ENCODE data around the gene AUNIP. TPM values are rescaled to one million over a fixed set of nuclear protein-coding genes. Genes with fewer than 3 reads are reported as not detected.

AUNIP gene
- total RNA-seq, 1 experiment from 2014 or later = 22.2 TPM

GRCh38 chr1:25858494-25858893, 763 bp downstream of the AUNIP start:
- TF ChIP-seq, protein P1, sequence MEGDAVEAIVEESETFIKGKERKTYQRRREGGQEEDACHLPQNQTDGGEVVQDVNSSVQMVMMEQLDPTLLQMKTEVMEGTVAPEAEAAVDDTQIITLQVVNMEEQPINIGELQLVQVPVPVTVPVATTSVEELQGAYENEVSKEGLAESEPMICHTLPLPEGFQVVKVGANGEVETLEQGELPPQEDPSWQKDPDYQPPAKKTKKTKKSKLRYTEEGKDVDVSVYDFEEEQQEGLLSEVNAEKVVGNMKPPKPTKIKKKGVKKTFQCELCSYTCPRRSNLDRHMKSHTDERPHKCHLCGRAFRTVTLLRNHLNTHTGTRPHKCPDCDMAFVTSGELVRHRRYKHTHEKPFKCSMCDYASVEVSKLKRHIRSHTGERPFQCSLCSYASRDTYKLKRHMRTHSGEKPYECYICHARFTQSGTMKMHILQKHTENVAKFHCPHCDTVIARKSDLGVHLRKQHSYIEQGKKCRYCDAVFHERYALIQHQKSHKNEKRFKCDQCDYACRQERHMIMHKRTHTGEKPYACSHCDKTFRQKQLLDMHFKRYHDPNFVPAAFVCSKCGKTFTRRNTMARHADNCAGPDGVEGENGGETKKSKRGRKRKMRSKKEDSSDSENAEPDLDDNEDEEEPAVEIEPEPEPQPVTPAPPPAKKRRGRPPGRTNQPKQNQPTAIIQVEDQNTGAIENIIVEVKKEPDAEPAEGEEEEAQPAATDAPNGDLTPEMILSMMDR (conservative IDR thresholded peaks at IDR 0.05) = no peak
- peak overlapping the region; percentile 51 for H3K56ac ChIP-seq (ENCODE audit: insufficient read length, low read depth, low read length)
- peaks cover 9% of the 10 kb centered on the region; the same call in 1 of the 2 replicates for H3K79me2 ChIP-seq (ENCODE audit: insufficient read depth, low read length)
- H2AFZ ChIP-seq (ENCODE audit: low read length) = no peak overlapping the region
- no peak overlapping the region for H2BK120ac ChIP-seq (ENCODE audit: low read depth, low read length, poor library complexity, severe bottlenecking)
- H3K79me1 ChIP-seq (ENCODE audit: insufficient read depth, low read depth, low read length, poor library complexity, severe bottlenecking) = no peaks in the 10 kb centered on the region
- H4K5ac ChIP-seq (ENCODE audit: insufficient read length, low read depth, low read length) = peak overlapping the region; percentile 89
- WGBS (ENCODE audit: extremely low coverage, insufficient read length, low lambda C conversion rate) = no CpG with 5 or more reads among the region's 7 CpGs
- H3K4me3 Mint-ChIP-seq = peak overlapping the region; percentile 98
- H2AK5ac ChIP-seq (ENCODE audit: insufficient read length, low read length) = no peak overlapping the region
- peak overlapping the region; percentile 83 to 99 (median 97); a peak in 5 of 7 replicates for H3K27ac Mint-ChIP-seq
- H3K27ac ChIP-seq (ENCODE audit: insufficient read length, low read depth, low read length) = no peak overlapping the region
- no peak overlapping the region for H4K8ac ChIP-seq (replicated peaks; ENCODE audit: insufficient read length, low read depth, low read length)
- H3K27me3 ChIP-seq (ENCODE audit: insufficient read depth, low read length) = no peaks in the 10 kb centered on the region
- H4K20me1 ChIP-seq (ENCODE audit: control insufficient read depth, insufficient read depth, insufficient read length) = no peaks in the 10 kb centered on the region
- no peak overlapping the region for H2BK20ac ChIP-seq (ENCODE audit: low read depth, low read length, poor library complexity, severe bottlenecking)
- no peaks in the 10 kb centered on the region for H3K9me3 ChIP-seq (ENCODE audit: control insufficient read depth, low read depth, low read length)
- H2BK5ac ChIP-seq (ENCODE audit: insufficient read length, low read length) = no peak overlapping the region
- H3K27me3 Mint-ChIP-seq (ENCODE audit: low read depth) = no peaks in the 10 kb centered on the region
- peak overlapping the region; percentile 96 for H3K4me2 ChIP-seq (ENCODE audit: insufficient read depth, insufficient read length, low read length)
- H3K4ac ChIP-seq (ENCODE audit: low read depth, low read length) = no peak overlapping the region
- peaks cover 3% of the 10 kb centered on the region; the same call in 1 of the 2 replicates for H3K4me1 ChIP-seq (ENCODE audit: insufficient read depth, low read length)
- H2BK15ac ChIP-seq (ENCODE audit: low read depth, low read length) = no peak overlapping the region
- H3K14ac ChIP-seq (ENCODE audit: insufficient read depth, low read length) = peak overlapping the region; percentile 99
- H4K91ac ChIP-seq (ENCODE audit: insufficient read length, low read depth, low read length) = no peak overlapping the region
- peaks cover 14 to 24% of the 10 kb centered on the region in 2 experiments for H3K4me1 Mint-ChIP-seq
- peak overlapping the region; percentile 97 for H3K9ac ChIP-seq (ENCODE audit: extremely low read depth, insufficient read length, low read length)
- no peak overlapping the region for H3K23ac ChIP-seq (ENCODE audit: insufficient read length, low read depth, low read length)
- no peaks in the 10 kb centered on the region for H3K9me3 Mint-ChIP-seq
- no peak overlapping the region for H3T11ph ChIP-seq (ENCODE audit: low read length)
- DNase-seq = no peak
- peaks cover 0 to 12% (median 12%) of the 10 kb centered on the region in 3 experiments; a peak in 4 of 7 replicates for H3K36me3 Mint-ChIP-seq (ENCODE audit: insufficient read depth in 1 of 3, low read depth in 3 of 3)
- peak overlapping the region; percentile 95 for H3K18ac ChIP-seq (ENCODE audit: insufficient read length, low read depth, low read length)
- H3K23me2 ChIP-seq (ENCODE audit: insufficient read length, low read depth, low read length, poor library complexity, severe bottlenecking) = peaks cover 16% of the 10 kb centered on the region
- H2BK12ac ChIP-seq (ENCODE audit: insufficient read length, low read depth, low read length) = no peak overlapping the region

Measured in H9 (cell line).